RWPE2 (cell line): ENCODE measurements around the gene WASL.
"Not testable (repeated sequence)": the region's sequence is repeated elsewhere in the genome, so short reads cannot be mapped to it uniquely, and the experiment has no call there.

ENCODE experiments used
- ATAC-seq: fragments of 200-7000 bp; cut with Tn5 transposase; 3 replicates; pipeline ENCODE4 v1.9.1; 2021; ENCODE audit warnings: low read depth
- DNase-seq: peaks from one replicate; pipeline ENCODE4 v3.0.0-alpha.2; 2020; ENCODE audit warnings: low spot score
- H3K27ac ChIP-seq: fragments of 450-650 bp; 2 replicates; pipeline ENCODE4 v1.5.1; 2017; ENCODE audit warnings: mild to moderate bottlenecking; ENCODE audit not compliant: poor library complexity, severe bottlenecking
- H3K27me3 ChIP-seq: fragments of 250-450 bp; sonication (Bioruptor Pico); 2 replicates; pipeline ENCODE4 v1.5.1; 2021; ENCODE audit warnings: mild to moderate bottlenecking, moderate library complexity; ENCODE audit not compliant: insufficient read depth, poor library complexity, severe bottlenecking
- H3K36me3 ChIP-seq: fragments of 250-450 bp; sonication (Bioruptor Pico); 2 replicates; pipeline ENCODE4 v1.5.1; 2020; ENCODE audit warnings: low read depth, mild to moderate bottlenecking, moderate library complexity
- H3K4me1 ChIP-seq: fragments of 250-450 bp; sonication (Bioruptor Pico); 2 replicates; pipeline ENCODE4 v1.5.1; 2021; ENCODE audit warnings: mild to moderate bottlenecking, moderate library complexity; ENCODE audit not compliant: insufficient read depth, poor library complexity, severe bottlenecking
- H3K4me3 ChIP-seq: fragments of 250-450 bp; sonication (Bioruptor Pico); 2 replicates; pipeline ENCODE4 v1.5.1; 2021; ENCODE audit warnings: mild to moderate bottlenecking, moderate library complexity; ENCODE audit not compliant: severe bottlenecking
- H3K9me3 ChIP-seq: fragments of 250-450 bp; sonication (Bioruptor Pico); 2 replicates; pipeline ENCODE4 v1.5.1; 2021; ENCODE audit warnings: mild to moderate bottlenecking, moderate library complexity; ENCODE audit not compliant: severe bottlenecking
- CTCF ChIP-seq: fragments of 450-650 bp; IDR thresholded peaks from one replicate; pipeline ENCODE4 v1.5.1; 2017; ENCODE audit warnings: mild to moderate bottlenecking, moderate library complexity; ENCODE audit not compliant: poor library complexity, severe bottlenecking

The WASL gene

GRCh38 chr7:123787220-123788007 is 38.6 kb upstream of the WASL start:
- Histone ChIP-seq H3K27me3 (no peaks in the 10 kb centered on the region), H3K4me3 (no peak overlapping the region), H3K4me1 (peaks cover 9% of the 10 kb centered on the region), H3K27ac (no peak overlapping the region), H3K36me3 (no peaks in the 10 kb centered on the region), H3K9me3 (no peaks in the 10 kb centered on the region)
- DNase-seq (no peak), ATAC-seq (peak; percentile 49; the same call in 2 of the 3 replicates)
- TF ChIP-seq CTCF, result no peak

GRCh38 chr7:123784263-123784662 is 35.5 kb upstream of the WASL start:
- Histone ChIP-seq H3K27me3 (no peaks in the 10 kb centered on the region), H3K9me3 (no peaks in the 10 kb centered on the region), H3K4me3 (no peak overlapping the region), H3K27ac (no peak overlapping the region), H3K4me1 (no peaks in the 10 kb centered on the region), H3K36me3 (no peaks in the 10 kb centered on the region)
- no peak for TF ChIP-seq CTCF
- ATAC-seq (no peak), DNase-seq (no peak)

GRCh38 chr7:123783820-123784219 is 35.0 kb upstream of the WASL start:
- H3K36me3 ChIP-seq, result no peaks in the 10 kb centered on the region
- no peak for DNase-seq
- no peak overlapping the region for H3K4me3 ChIP-seq
- H3K27ac ChIP-seq, result no peak overlapping the region
- ATAC-seq, result no peak
- TF ChIP-seq CTCF, result no peak
- H3K27me3 ChIP-seq, result no peaks in the 10 kb centered on the region
- no peaks in the 10 kb centered on the region for H3K4me1 ChIP-seq
- no peaks in the 10 kb centered on the region for H3K9me3 ChIP-seq

GRCh38 chr7:123782071-123782798 is 33.4 kb upstream of the WASL start:
- DNase-seq, result no peak
- no peak for ATAC-seq
- no peak overlapping the region for H3K27ac ChIP-seq
- H3K4me3 ChIP-seq, result no peak overlapping the region
- H3K27me3 ChIP-seq, result no peaks in the 10 kb centered on the region
- H3K9me3 ChIP-seq, result no peaks in the 10 kb centered on the region
- no peaks in the 10 kb centered on the region for H3K4me1 ChIP-seq
- no peak for TF ChIP-seq CTCF
- H3K36me3 ChIP-seq, result no peaks in the 10 kb centered on the region

GRCh38 chr7:123780472-123780871 is 31.7 kb upstream of the WASL start:
- not testable (repeated sequence) for H3K27me3 ChIP-seq, H3K9me3 ChIP-seq, H3K4me3 ChIP-seq, H3K4me1 ChIP-seq, H3K27ac ChIP-seq, DNase-seq, H3K36me3 ChIP-seq, ATAC-seq
